HL-60 (cell line): ENCODE measurements around the gene TMEM222.
A peak's percentile ranks its signal among the peaks of the same experiment; 100 is the strongest.

ENCODE experiments used
- DNase-seq, 2 experiments: peaks; one replicate each; pipeline ENCODE4 v3.0.0-alpha.2; 2010 to 2020; ENCODE audit warnings: low read depth in 1 of 2, low spot score in 1 of 2
- H3K27ac ChIP-seq: fragments of 250-450 bp; sonication (Bioruptor Pico); replicated peaks from 2 replicates; pipeline ENCODE4 v1.5.1; 2020; ENCODE audit warnings: mild to moderate bottlenecking, moderate library complexity
- H3K27me3 ChIP-seq: fragments of 250-450 bp; sonication (Bioruptor Pico); 2 replicates; pipeline ENCODE4 v1.5.1; 2021; ENCODE audit warnings: mild to moderate bottlenecking, moderate library complexity; ENCODE audit not compliant: insufficient read depth, poor library complexity, severe bottlenecking
- H3K4me3 ChIP-seq: replicated peaks from 2 replicates; pipeline ENCODE4 v1.5.1; 2011; ENCODE audit warnings: mild to moderate bottlenecking, control low read depth, low read length; ENCODE audit not compliant: insufficient read depth
- CTCF ChIP-seq: IDR thresholded peaks from one replicate; pipeline ENCODE4 v1.5.1; 2011; ENCODE audit warnings: low read length, control low read depth, inconsistent platforms; ENCODE audit not compliant: insufficient read depth
- GABPA ChIP-seq: IDR thresholded peaks from 2 replicates; pipeline ENCODE4 v1.6.1; 2012; ENCODE audit warnings: low read depth
- POLR2AphosphoS5 ChIP-seq: IDR thresholded peaks from 2 replicates; pipeline ENCODE4 v1.6.1; 2012; ENCODE audit warnings: low read depth
- REST ChIP-seq: IDR thresholded peaks from 2 replicates; pipeline ENCODE4 v1.6.1; 2012; ENCODE audit warnings: low read depth; ENCODE audit not compliant: insufficient replicate concordance
- SPI1 ChIP-seq: IDR thresholded peaks from 2 replicates; pipeline ENCODE4 v1.6.1; 2012; ENCODE audit warnings: low read depth, mild to moderate bottlenecking, borderline replicate concordance

TMEM222 gene

GRCh38 chr1:27350663-27351540, 28.9 kb downstream of the TMEM222 start:
- TF ChIP-seq REST (no peak), POLR2AphosphoS5 (0 out of 2 replicates have a peak, but pooled peaks have one; percentile 11)
- no peak for DNase-seq
- Histone ChIP-seq H3K4me3 (no peak overlapping the region), H3K27me3 (no peaks in the 10 kb centered on the region), H3K27ac (no peak overlapping the region)

- TF ChIP-seq POLR2AphosphoS5 (no peak), CTCF (no peak)
- DNase-seq, result no peak
- H3K27me3 ChIP-seq, result no peaks in the 10 kb centered on the region
- H3K27ac ChIP-seq, result no peak overlapping the region
- no peak overlapping the region for H3K4me3 ChIP-seq
These were observed 29.7 kb downstream of the TMEM222 start for GRCh38 chr1:27351541-27352107.

GRCh38 chr1:27353166-27353565, 31.2 kb downstream of the TMEM222 start:
- no peaks in the 10 kb centered on the region for H3K27me3 ChIP-seq
- no peak for DNase-seq
- H3K27ac ChIP-seq, result no peak overlapping the region
- no peak overlapping the region for H3K4me3 ChIP-seq
- TF ChIP-seq SPI1 (no peak), REST (no peak), POLR2AphosphoS5 (0 out of 2 replicates have a peak, but pooled peaks have one; percentile 25)

GRCh38 chr1:27353629-27354028, 31.7 kb downstream of the TMEM222 start:
- H3K27me3 ChIP-seq, result no peaks in the 10 kb centered on the region
- no peak for DNase-seq
- H3K4me3 ChIP-seq, result no peak overlapping the region
- TF ChIP-seq REST (no peak), SPI1 (no peak), GABPA (no peak), CTCF (no peak), POLR2AphosphoS5 (no peak; the same call in 1 of the 2 replicates)
- no peak overlapping the region for H3K27ac ChIP-seq
